Dedifferentiated amniotic fluid mesenchymal stem cell (primary cell): Measurements from ENCODE around the gene TUBB3.
"Not testable (repeated sequence)": the region's sequence is repeated elsewhere in the genome, so short reads cannot be mapped to it uniquely, and the experiment has no call there.

Experiments
- DNase-seq: peaks from one replicate; pipeline ENCODE4 v3.0.0-alpha.2; 2016; ENCODE audit errors: extremely low spot score

Gene TUBB3

GRCh38 chr16:89965447-89966225, 42.5 kb downstream of the TUBB3 start:
- DNase-seq = no peak

- DNase-seq = no peak
Observed at GRCh38 chr16:89966756-89967155, 43.6 kb downstream of the TUBB3 start.

GRCh38 chr16:89967436-89967835, 44.3 kb downstream of the TUBB3 start:
- DNase-seq = not testable (repeated sequence)

- DNase-seq = not testable (repeated sequence)
Observed at GRCh38 chr16:89968074-89968473, 44.9 kb downstream of the TUBB3 start.

GRCh38 chr16:89969741-89970410, 46.7 kb downstream of the TUBB3 start:
- DNase-seq = no peak

- DNase-seq = no peak
Observed at GRCh38 chr16:89971495-89972243, 48.5 kb downstream of the TUBB3 start.

- DNase-seq = peak; percentile 82
Observed at GRCh38 chr16:89972244-89973234, 49.4 kb downstream of the TUBB3 start.

GRCh38 chr16:89973235-89973634, 50.1 kb downstream of the TUBB3 start:
- DNase-seq = no peak

DNA sequence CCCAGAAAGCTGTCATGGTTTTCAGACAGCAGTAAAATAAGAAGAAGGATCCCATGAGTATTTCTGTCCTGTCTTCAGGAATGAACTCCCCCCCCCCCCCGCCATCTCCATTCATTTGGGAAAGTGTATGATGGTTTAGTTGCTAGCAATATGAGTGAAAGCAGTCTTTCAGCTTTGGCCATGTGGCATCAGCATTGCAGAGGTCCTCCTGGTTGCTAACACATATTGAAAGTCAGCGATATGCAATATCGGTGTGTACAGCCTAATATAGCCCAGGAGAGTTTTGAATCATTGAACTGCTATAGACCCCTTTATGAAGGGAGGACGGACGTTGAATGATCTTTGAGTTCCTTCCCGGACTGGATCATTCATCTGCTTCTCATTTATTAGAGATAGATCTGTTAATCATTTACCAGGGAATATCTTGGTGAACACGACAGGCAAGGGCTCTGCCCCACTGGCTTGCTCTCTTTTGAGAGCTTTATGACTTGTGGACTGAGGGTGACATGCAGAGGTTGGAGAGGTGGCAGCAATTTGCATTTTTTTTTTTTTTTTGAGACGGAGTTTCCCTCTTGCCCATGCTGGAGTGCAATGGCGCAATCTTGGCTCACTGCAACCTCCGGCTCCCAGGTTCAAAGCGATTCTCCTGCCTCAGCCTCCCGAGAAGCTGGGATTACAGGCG, 50.7 kb downstream of the TUBB3 start:
- DNase-seq = no peak

DNA sequence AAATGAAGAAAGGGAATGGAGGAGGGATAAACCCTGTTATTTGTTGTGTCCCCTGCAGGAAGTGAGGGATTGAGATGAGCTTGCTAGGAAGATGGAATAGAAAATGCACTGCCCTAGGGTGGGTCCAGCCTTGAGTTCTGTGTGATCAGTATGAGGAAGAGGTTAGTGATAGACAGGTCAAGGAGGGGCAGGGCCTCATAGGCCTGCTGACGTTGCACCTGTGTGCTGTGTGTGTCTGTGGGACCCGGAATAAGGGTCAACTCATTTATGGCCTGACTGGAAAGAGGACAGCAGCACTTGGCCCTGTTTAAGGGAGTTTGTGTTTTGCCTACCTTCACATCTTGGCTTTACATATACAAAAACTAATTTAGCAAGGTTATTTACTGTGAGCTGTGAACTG, 51.7 kb downstream of the TUBB3 start:
- DNase-seq = no peak

DNA sequence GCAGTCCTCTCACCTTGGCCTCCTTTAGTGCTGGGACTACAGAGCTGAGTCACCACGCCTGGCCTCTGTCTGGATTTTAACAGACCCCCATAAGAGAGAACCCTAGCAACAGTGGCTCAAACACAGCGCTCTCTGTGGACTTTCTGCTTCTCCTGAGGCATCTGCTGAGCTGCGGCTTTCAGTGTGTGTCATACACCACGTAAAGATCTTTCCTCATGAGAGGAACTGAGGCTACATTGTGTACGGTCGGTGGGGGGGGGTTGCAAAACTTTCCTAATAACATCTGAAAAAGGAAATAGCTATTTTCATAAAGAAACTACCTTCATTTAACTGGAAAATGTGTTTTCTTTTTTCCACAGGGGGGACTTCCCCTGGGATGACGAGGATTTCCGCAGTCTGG, 58.3 kb downstream of the TUBB3 start:
- DNase-seq = no peak

DNA sequence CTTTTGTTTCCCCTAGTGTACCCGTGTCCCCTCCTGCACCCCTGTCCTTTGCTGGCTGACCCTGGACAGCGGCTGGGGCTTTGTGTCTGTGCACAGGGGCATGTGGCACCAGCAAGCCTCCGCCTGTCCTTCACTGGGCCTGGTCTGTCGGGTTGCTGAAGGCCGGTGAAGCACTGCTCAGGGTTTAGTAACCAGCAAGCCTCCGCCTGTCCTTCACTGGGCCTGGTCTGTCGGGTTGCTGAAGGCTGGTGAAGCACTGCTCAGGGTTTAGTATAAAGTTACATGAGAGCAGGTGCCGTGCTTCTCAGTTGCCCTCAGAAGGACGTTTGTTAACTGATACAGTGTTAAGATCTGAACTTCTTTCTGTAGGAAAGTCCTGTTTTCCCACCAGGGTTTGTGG, 59.2 kb downstream of the TUBB3 start:
- no peak for DNase-seq

DNA sequence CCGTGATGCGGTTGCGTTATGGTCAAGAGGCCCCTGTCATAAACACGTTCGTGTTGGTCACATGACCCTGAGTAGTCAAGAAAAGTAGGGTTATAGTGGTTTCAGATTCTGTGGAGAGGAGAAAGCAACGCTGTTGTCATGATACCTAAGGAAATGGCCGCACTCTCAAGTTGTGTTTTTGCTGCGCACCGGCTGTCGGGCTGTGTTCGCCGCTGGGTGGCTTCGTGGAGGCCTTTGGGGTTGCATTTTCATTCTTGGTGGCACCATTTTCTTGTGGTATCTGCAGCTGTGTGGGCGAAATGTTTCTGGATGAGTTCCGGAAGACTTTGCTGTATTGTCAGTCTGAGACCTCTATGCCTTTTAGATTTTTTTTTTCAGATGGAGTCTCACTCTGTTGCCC, 60.4 kb downstream of the TUBB3 start:
- DNase-seq = no peak

DNA sequence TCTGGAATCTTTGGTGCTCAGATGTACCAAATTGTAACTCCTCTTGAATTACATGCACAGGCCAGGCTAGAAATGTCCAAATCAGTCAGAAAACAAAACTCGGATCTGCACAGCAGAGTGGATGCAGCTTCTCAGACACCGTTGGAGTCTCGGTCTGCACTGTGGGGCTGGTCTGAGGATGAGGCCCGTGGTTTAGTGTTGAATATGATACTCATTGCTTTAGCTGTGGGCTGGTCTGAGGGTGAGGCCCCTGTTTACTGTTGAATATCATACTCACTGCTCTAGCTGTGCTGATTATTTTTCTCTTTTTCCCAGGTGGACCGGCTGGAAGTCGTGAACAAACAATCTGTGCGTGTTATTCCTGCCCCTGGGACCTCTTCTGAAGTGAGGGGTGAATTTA, 61.1 kb downstream of the TUBB3 start:
- DNase-seq = no peak

DNA sequence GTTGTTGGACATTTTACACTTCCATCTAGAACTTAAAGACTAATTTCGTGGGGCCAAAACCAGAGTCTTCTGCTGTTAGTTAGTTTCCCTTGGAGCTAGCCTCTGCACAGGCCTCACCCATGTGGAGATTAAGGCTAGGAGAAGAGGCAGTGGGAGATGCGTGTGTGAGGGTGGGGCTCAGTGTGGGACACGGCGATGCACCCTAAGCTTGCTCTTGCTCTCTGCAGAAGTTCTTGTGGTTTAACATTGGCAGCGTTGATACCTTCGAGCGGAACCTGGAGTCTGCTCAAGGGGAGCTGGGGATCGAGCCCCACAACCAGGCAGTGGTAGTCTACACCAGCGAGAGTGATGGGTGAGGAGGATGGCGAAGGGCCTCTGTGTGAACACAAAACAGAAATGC, 62.1 kb downstream of the TUBB3 start:
- no peak for DNase-seq
